Natural killer cell (primary cell): ENCODE results near the gene GFRA3. TPM values are rescaled to one million over a fixed set of nuclear protein-coding genes. Genes with fewer than 3 reads are reported as not detected.

Experiments used
- ATAC-seq, 3 donors: fragments of 150-1000 bp in 2 of 3; fragments of 200-7000 bp in 1 of 3; cut with Tn5 transposase; 1 replicate in 1 of 3; 2 replicates in 2 of 3; pipeline ENCODE4 v1.10.0; 2021; ENCODE audit warnings: mild to moderate bottlenecking in 2 of 3, moderate library complexity in 2 of 3
- DNase-seq, 2 donors: peaks; one replicate each; pipeline versions ENCODE4 v3.0.0 to v3.0.0-alpha.2; 2013 to 2021; ENCODE audit warnings: mixed read lengths in 1 of 2
- H3K27ac ChIP-seq: one replicate; pipeline ENCODE4 v1.5.1; 2013; ENCODE audit warnings: mild to moderate bottlenecking, low read length
- H3K27me3 ChIP-seq: one replicate; pipeline ENCODE4 v1.6.1; 2013; ENCODE audit warnings: low read length; ENCODE audit not compliant: control insufficient read depth, insufficient read depth
- H3K36me3 ChIP-seq: one replicate; pipeline ENCODE4 v1.6.1; 2013; ENCODE audit warnings: low read length; ENCODE audit not compliant: control insufficient read depth, insufficient read depth
- H3K4me1 ChIP-seq: one replicate; pipeline ENCODE4 v1.6.1; 2013; ENCODE audit warnings: low read length; ENCODE audit not compliant: control insufficient read depth, insufficient read depth
- H3K4me3 ChIP-seq: one replicate; pipeline ENCODE4 v1.5.1; 2013; ENCODE audit warnings: low read length
- H3K9me3 ChIP-seq: one replicate; pipeline ENCODE4 v1.6.1; 2013; ENCODE audit warnings: low read length; ENCODE audit not compliant: control insufficient read depth, insufficient read depth
- H3K27ac Mint-ChIP-seq, 2 donors: one replicate each; pipeline ENCODE4 v1.8.0; 2022; ENCODE audit warnings: mild to moderate bottlenecking in 2 of 2, mixed read lengths in 2 of 2, moderate library complexity in 1 of 2
- H3K27me3 Mint-ChIP-seq, 2 donors: one replicate each; pipeline ENCODE4 v1.8.0; 2022; ENCODE audit warnings: low read depth in 2 of 2, mixed read lengths in 2 of 2
- H3K36me3 Mint-ChIP-seq: one replicate; pipeline ENCODE4 v1.8.0; 2022; ENCODE audit warnings: mixed read lengths
- H3K4me1 Mint-ChIP-seq, 2 donors: one replicate each; pipeline ENCODE4 v1.8.0; 2022; ENCODE audit warnings: mixed read lengths in 2 of 2
- H3K4me3 Mint-ChIP-seq: one replicate; pipeline ENCODE4 v1.8.0; 2022; ENCODE audit warnings: mild to moderate bottlenecking, moderate library complexity, mixed read lengths
- H3K9me3 Mint-ChIP-seq, 2 donors: one replicate each; pipeline ENCODE4 v1.8.0; 2022; ENCODE audit warnings: mixed read lengths in 2 of 2
- CTCF ChIP-seq: fragments of 200-600 bp; IDR thresholded peaks from one replicate; pipeline ENCODE4 v1.8.0; 2022; ENCODE audit warnings: antibody characterized with exemption
- WGBS: methylation state at CpG from one replicate; pipeline ENCODE4 v1.1.7; 2013; ENCODE audit warnings: missing lambda C conversion rate; ENCODE audit not compliant: insufficient coverage; 5-methylcytosine and 5-hydroxymethylcytosine counted together
- intact Hi-C: fragments of 100-400 bp; cut with micrococcal nuclease; formaldehyde crosslinking; loops from one replicate; pipeline ENCODE4 v1.14.2; 2022
- total RNA-seq, 4 donors: library from RNA; stranded (reverse); fragments of 120-200 nt in 1 of 4; gene quantifications; one replicate each; pipeline versions ENCODE4 v1.2.3 to v1.2.4, GENCODE V29; 2013 to 2022

GFRA3 gene
- total RNA-seq, 3 donors from 2014 or later (not counting 1 experiment from before 2014, with no cell fraction given): not detected

DNA sequence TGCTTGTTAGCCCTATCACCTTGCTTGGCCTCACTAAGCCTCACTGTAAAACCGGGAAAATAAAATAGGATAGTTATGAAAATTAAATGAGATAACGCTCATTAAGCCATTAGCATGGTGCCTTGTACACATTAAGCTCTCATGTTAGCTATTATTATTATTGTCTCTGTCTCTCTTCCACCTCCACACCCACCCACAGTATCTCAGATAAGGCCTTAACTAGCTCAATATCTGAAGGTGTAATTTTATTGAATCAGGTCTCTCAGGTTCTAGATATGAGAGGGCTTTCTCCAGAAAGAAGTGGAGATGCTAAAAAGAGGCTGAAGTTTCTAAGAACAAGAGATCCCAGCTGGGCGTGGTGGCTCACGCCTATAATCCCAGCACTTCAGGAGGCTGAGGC lies 27.6 kb downstream of the GFRA3 start:
- H3K36me3 ChIP-seq: no peaks in the 10 kb centered on the region
- no peak overlapping the region for H3K27ac ChIP-seq
- peaks cover 4% of the 10 kb centered on the region for H3K4me1 ChIP-seq
- WGBS: 95% methylated on average over 2 of the region's 4 CpGs
- DNase-seq (no peak), ATAC-seq (no peak)
- Mint-ChIP-seq H3K4me1 (peaks cover 0 to 5% of the 10 kb centered on the region in 2 donors), H3K27ac (no peak overlapping the region), H3K36me3 (no peaks in the 10 kb centered on the region), H3K4me3 (no peak overlapping the region), H3K27me3 (peaks cover 10 to 16% of the 10 kb centered on the region in 2 donors), H3K9me3 (no peaks in the 10 kb centered on the region)
- peaks cover 2% of the 10 kb centered on the region for H3K27me3 ChIP-seq
- no peak for TF ChIP-seq CTCF
- intact Hi-C loops: no loop called here
- H3K9me3 ChIP-seq: no peaks in the 10 kb centered on the region
- H3K4me3 ChIP-seq: no peak overlapping the region

DNA sequence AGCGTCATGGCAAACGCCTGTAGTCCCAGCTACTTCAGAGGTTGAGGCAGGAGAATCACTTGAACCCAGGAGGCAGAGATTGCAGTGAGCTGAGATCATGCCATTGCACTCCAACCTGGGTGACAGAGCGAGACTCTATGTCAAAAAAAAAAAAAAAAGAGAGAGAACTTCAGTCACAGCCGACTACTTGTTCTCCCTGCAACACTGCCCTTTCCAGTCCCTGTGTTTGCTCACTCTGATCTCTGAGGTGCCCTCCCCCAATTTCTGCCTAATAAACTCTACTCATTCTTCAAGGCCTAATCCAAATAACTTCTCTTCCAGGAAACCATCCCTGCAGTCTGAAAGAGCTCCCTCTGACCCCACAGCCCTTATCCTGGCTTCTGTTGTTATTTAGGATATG lies 28.1 kb downstream of the GFRA3 start:
- Mint-ChIP-seq H3K4me1 (peaks cover 0 to 7% of the 10 kb centered on the region in 2 donors), H3K4me3 (no peak overlapping the region), H3K36me3 (no peaks in the 10 kb centered on the region), H3K9me3 (no peaks in the 10 kb centered on the region), H3K27ac (no peak overlapping the region), H3K27me3 (peaks cover 12 to 17% of the 10 kb centered on the region in 2 donors)
- ATAC-seq: no peak
- H3K4me1 ChIP-seq: peaks cover 9% of the 10 kb centered on the region
- 92% methylated on average over 4 of the region's 4 CpGs for WGBS
- H3K36me3 ChIP-seq: no peaks in the 10 kb centered on the region
- intact Hi-C loops: no loop called here
- no peak overlapping the region for H3K27ac ChIP-seq
- no peak for DNase-seq
- no peak for TF ChIP-seq CTCF
- H3K9me3 ChIP-seq: no peaks in the 10 kb centered on the region
- H3K27me3 ChIP-seq: peaks cover 4% of the 10 kb centered on the region
- no peak overlapping the region for H3K4me3 ChIP-seq

DNA sequence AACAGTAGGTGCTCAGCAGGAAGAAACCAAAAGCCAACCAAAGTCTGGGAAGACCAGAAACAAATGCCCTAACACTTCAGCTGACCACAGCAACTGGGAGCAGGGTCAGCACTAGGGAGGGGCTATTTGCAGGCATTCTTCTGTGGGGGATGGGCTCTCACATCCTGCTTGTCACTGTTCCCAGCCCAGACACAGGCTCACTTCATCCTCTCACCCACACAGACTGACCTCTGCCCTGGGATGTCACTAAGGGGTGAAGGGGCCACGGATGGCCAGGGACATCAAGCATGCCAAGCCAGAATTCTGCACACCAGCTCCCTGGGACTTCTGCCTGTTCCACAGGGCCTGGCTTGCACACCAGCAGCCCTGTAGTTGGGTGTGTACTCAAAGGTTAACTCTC lies 28.7 kb downstream of the GFRA3 start:
- intact Hi-C loops: no loop called here
- Mint-ChIP-seq H3K27ac (no peak overlapping the region), H3K27me3 (peaks cover 18 to 23% of the 10 kb centered on the region in 2 donors), H3K36me3 (no peaks in the 10 kb centered on the region), H3K9me3 (no peaks in the 10 kb centered on the region), H3K4me3 (no peak overlapping the region), H3K4me1 (peaks cover 2 to 14% of the 10 kb centered on the region in 2 donors)
- ATAC-seq: no peak
- 57% methylated on average over 1 of the region's 1 CpG for WGBS
- H3K27me3 ChIP-seq: peaks cover 10% of the 10 kb centered on the region
- H3K27ac ChIP-seq: no peak overlapping the region
- H3K4me3 ChIP-seq: no peak overlapping the region
- no peak for DNase-seq
- TF ChIP-seq CTCF: no peak
- H3K36me3 ChIP-seq: no peaks in the 10 kb centered on the region
- no peaks in the 10 kb centered on the region for H3K9me3 ChIP-seq
- H3K4me1 ChIP-seq: peaks cover 9% of the 10 kb centered on the region

DNA sequence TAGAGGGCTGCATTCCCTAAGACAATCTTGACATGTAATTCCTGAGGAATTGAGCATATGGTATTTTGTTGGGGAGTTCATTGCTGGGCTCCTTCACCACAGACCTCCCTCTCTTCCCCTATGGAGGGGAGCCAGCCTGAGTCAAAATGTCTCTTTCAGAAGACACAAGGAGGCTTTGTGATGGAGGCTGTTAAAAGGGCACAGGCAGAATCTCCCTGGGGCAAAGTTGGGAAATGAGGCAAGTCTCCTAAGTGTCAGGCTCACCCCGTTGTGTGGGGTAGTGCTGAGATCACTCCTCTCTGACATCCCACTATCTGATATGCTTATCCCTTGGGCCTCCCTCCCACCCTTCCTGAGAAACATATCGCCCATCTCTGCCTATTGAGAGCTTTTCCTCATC lies 30.6 kb downstream of the GFRA3 start:
- Histone ChIP-seq H3K4me3 (no peak overlapping the region), H3K9me3 (no peaks in the 10 kb centered on the region), H3K36me3 (no peaks in the 10 kb centered on the region), H3K4me1 (peaks cover 9% of the 10 kb centered on the region), H3K27ac (no peak overlapping the region), H3K27me3 (peaks cover 15% of the 10 kb centered on the region)
- DNase-seq (no peak), ATAC-seq (no peak)
- no peak for TF ChIP-seq CTCF
- intact Hi-C loops: no loop called here
- peaks cover 23 to 28% of the 10 kb centered on the region in 2 donors for H3K27me3 Mint-ChIP-seq
- H3K4me1 Mint-ChIP-seq: peaks cover 6 to 17% of the 10 kb centered on the region in 2 donors
- 83% methylated on average over 2 of the region's 2 CpGs for WGBS
- no peak overlapping the region for H3K4me3 Mint-ChIP-seq
- H3K36me3 Mint-ChIP-seq: no peaks in the 10 kb centered on the region
- no peak overlapping the region for H3K27ac Mint-ChIP-seq
- H3K9me3 Mint-ChIP-seq: no peaks in the 10 kb centered on the region
